Subcutaneous adipose tissue (tissue), 4 donors: Measurements from ENCODE around the gene NIM1K. TPM values are rescaled to one million over a fixed set of nuclear protein-coding genes. Genes with fewer than 3 reads are reported as not detected.

Experiments
- total RNA-seq, 4 donors: library from RNA; depleted of rRNA; stranded (reverse); fragments of >200 nt; gene quantifications; one replicate each; pipeline ENCODE4 v1.1.0, GENCODE V29; 2016
- TF ChIP-seq, protein P1 (sequence below): fragments of 450-650 bp; IDR thresholded peaks from one replicate; pipeline ENCODE4 v1.5.1; 2016; ENCODE audit warnings: low read depth, mild to moderate bottlenecking, control low read depth, antibody characterized with exemption, moderate library complexity

The NIM1K gene
- total RNA-seq, 4 donors from 2014 or later, result 0.17 to 0.44 TPM; not detected in 2

DNA sequence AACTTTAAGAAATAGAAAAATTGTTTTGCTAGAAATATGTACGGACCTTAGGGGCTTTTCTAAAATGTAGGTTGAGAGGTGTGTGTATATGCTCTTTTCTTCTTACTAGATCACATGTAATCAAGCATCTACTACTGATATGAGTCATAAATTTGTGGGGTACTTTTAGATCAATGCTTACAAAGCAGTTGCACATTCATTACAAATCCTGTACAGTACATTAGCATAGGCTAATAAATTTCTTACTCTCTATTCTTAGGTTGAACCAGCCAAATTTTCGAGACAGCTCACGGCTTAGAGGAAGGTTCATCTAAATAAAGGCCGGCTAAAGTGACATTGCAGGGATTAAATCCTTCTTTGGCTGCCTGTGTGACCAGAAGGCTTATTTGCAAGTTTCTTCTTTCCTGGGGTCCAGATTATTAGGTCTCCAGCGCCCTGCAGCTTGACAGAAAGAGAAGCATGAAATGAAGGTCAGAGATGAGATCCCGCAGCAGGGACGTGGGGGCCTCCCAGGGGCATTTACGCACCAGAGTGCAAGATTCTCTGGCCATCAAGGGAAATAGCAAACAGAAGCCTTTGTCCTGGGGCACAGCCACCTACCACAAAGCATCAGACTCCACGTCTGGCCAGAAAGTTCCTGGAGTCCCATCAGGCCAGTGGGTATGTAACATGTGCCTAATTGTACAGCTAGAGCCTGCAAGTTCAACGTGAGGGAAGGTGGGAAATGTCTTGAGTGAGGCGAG, 53.0 kb downstream of the NIM1K start:
- TF ChIP-seq, protein P1, sequence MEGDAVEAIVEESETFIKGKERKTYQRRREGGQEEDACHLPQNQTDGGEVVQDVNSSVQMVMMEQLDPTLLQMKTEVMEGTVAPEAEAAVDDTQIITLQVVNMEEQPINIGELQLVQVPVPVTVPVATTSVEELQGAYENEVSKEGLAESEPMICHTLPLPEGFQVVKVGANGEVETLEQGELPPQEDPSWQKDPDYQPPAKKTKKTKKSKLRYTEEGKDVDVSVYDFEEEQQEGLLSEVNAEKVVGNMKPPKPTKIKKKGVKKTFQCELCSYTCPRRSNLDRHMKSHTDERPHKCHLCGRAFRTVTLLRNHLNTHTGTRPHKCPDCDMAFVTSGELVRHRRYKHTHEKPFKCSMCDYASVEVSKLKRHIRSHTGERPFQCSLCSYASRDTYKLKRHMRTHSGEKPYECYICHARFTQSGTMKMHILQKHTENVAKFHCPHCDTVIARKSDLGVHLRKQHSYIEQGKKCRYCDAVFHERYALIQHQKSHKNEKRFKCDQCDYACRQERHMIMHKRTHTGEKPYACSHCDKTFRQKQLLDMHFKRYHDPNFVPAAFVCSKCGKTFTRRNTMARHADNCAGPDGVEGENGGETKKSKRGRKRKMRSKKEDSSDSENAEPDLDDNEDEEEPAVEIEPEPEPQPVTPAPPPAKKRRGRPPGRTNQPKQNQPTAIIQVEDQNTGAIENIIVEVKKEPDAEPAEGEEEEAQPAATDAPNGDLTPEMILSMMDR, result no peak

DNA sequence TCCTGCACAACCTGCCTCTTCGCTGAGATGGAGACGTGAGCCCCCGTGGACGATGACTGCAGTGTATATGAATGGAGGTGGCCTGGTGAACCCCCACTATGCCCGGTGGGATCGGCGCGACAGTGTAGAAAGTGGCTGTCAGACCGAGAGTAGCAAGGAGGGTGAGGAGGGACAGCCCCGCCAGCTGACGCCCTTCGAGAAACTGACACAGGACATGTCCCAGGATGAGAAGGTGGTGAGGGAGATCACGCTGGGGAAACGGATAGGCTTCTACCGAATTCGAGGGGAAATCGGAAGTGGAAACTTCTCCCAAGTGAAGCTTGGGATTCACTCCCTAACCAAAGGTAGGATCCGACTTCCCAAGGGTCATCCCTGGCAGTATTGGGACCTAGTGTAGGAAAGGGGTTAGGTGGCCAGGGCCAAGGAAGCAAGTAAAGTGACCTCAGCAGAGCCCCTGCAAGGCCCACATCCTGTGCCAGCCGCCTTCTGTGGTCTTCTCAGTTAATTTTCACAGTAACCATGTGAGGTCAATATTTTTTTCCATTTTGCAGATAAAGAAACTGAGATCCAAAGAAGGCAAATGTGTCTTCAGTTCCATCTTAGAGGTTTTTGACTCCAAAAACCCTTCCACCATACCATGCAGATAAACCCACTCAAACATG, 53.8 kb downstream of the NIM1K start:
- TF ChIP-seq, protein P1, result no peak

DNA sequence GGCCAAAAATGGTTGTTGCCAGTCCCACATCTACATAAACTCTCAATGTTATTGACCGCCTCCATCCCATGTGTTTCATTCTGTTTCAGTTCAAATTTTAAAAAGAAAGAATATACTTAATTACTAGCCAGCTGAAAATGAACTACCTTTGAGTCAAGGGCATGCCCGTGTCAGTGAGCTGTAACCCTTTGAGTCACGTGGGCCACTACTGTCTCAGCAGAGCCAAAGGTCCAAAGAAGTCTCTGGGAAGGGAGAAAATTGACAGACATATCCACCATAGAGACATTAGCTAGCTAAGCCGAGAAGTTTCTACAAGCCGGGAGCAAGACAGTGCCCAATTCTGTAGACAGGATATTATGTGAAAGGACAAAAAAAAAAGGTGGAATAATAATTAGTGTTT, 59.7 kb downstream of the NIM1K start:
- TF ChIP-seq, protein P1, result no peak

DNA sequence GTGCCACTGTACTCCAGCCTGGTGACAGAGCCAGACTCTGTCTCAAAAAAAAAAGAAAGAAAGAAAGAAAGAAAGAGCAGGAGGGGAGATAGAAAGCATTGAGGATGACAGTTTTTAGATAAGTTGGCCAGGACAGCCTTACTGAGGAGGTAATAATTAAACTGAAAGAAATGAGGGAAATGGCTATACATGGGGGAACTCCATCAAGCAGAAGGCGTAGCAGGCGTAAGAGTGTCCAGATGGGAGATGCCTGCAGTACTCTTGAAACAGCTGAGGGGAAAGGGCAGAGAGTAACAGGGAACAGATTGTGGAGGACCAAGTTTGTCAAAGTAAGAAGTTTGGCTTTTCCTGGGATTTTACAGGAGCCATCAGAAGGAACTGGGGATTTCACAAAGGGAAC, 63.7 kb downstream of the NIM1K start:
- TF ChIP-seq, protein P1, result no peak

DNA sequence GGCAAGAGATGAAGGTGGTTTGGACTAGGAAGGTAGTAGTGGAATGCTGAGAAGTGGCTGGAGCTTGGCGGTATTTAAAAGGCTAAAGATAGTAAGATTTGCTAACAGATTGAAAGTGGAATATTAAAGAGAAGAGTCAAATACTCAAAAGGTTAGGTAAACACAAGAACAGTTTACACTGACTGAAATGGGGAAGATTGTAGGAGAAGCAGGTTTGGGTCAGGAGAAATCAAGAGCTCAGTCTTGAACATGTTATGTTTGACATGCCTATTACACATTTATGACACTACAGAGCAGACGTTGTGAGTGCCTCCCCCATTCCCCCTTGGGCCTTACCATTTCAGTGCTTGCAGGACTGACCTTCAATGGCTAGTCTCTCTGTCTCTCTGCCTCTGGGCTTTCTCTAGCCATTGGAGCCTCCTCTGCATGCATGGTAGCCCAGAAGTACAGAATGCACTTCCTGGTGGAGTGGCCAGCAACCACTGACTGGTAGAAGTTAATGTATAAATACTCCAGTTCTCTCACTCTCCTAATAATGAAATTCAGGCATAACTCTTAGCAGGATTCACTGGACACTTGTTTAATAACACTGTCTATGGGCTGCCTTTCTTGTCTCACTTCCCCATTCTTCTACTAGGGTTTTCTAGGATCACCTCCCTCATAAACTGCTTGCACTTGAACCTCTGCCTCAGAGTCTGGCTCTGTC, 64.4 kb downstream of the NIM1K start:
- TF ChIP-seq, protein P1, result no peak

DNA sequence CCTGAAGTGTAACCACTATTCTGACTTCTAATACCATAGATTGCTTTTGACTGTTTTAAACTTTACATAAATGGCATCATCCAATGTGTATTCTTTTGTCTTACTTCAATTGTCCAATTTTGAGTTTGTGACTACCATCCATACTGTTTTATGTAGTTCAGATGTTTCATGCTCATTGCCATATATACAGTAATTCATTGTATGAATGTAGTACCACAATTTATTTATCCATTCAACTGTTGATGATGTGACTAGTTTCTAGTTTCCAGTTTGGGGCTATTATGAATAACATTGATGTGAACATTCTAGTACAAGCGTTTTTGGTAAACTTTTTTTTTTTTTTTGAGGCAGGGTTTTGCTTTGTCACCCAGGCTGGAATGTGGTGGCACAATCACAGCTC, 66.1 kb downstream of the NIM1K start:
- TF ChIP-seq, protein P1, result no peak

DNA sequence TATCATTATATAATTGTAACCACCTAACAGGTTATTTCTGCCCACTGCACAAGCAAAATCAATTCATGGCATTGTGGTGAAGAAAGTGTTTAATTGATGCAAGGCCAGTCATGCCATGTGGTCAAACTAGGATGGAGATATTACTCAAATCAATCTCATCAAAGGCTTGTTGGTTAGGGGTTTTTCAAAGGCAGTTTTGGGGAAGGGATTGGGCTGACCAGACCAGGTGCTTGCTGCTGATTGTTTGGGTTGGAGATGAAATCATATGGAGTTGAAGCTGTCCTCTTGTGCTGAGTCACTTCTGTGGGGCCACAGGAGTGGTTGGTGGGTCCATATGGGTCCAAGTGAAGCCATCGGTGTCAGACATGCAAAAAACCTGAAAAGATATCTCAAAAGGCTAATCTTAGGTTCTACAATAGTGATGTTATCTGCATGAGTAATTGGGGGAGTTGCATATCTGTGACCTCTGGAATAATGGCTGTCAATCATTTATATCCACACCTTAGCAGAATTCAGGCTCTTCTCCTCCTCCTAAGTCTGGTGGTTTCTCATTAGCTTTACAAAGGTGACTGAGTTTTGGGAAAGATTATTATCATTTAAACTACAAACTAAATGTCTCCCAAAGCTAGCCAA, 76.3 kb downstream of the NIM1K start:
- TF ChIP-seq, protein P1, result no peak
